RWPE1 (cell line): ENCODE measurements around the gene SERBP1.
"Not testable (repeated sequence)": the region's sequence is repeated elsewhere in the genome, so short reads cannot be mapped to it uniquely, and the experiment has no call there.

ENCODE experiments used
- CTCF ChIA-PET: fragments of 350-600 bp; sonication (Branson Sonifier 250); formaldehyde crosslinking; extraction: SDS; loops from one replicate; lab custom pipeline; 2021; lab: Yijun Ruan, JAX
- POLR2A ChIA-PET: fragments of 400-600 bp; formaldehyde crosslinking; extraction: SDS; loops from one replicate; lab custom pipeline; 2020; ENCODE audit warnings: antibody characterized with exemption; ENCODE audit not compliant: low non-redundant PET; lab: Yijun Ruan, JAX
- DNase-seq: peaks from one replicate; pipeline ENCODE4 v3.0.0; 2012; ENCODE audit warnings: low spot score
- H3K27ac ChIP-seq: fragments of 450-650 bp; 2 replicates; pipeline ENCODE4 v1.5.1; 2017
- TF ChIP-seq, protein P1 (sequence below): fragments of 450-650 bp; conservative IDR thresholded peaks from 2 replicates; pipeline ENCODE4 v1.5.1; 2017; ENCODE audit warnings: low read depth, mild to moderate bottlenecking

Gene SERBP1

DNA sequence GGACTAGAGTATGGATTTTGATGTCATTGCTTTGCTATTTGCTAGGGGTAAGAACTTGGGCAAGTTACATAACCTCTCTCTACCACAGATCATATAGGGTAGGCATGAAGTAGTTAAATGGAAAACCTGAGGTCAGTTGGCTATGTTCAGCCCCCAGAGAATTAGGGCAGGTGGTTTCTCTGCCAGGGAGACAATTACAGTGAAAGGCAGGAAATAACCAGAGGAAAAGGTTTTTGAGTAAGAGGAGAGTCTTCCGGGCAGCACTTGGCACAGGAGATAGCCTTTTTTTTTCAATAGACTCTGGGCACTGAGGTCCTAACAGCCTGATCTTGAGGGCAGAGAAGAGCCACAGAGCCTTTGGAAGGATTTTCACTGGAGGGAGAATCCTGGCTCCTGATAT, 16.7 kb upstream of the SERBP1 start:
- TF ChIP-seq, protein P1, sequence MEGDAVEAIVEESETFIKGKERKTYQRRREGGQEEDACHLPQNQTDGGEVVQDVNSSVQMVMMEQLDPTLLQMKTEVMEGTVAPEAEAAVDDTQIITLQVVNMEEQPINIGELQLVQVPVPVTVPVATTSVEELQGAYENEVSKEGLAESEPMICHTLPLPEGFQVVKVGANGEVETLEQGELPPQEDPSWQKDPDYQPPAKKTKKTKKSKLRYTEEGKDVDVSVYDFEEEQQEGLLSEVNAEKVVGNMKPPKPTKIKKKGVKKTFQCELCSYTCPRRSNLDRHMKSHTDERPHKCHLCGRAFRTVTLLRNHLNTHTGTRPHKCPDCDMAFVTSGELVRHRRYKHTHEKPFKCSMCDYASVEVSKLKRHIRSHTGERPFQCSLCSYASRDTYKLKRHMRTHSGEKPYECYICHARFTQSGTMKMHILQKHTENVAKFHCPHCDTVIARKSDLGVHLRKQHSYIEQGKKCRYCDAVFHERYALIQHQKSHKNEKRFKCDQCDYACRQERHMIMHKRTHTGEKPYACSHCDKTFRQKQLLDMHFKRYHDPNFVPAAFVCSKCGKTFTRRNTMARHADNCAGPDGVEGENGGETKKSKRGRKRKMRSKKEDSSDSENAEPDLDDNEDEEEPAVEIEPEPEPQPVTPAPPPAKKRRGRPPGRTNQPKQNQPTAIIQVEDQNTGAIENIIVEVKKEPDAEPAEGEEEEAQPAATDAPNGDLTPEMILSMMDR: no peak
- ChIA-PET POLR2A (no interaction called here), CTCF (no interaction called here)
- DNase-seq: no peak
- no peak overlapping the region for H3K27ac ChIP-seq

DNA sequence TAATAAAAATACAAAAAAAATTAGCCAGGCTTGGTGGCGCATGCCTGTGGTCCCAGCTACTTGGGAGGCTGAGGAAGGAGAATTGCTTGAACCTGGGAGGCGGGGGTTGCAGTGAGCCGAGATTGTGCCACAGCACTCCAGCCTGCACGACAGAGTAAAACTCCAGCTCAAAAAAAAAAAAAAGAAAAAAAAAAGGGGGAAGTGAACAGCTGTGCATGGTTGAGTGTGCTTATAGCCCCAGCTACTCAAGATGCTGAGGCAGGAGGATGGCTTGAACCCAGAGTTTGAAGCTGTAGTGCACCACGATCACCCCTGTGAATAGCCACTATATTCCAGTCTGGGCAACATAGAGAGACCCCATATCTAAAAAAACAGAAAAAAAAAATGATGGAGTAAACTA, 15.8 kb upstream of the SERBP1 start:
- CTCF ChIA-PET, H3K27ac ChIP-seq, POLR2A ChIA-PET, DNase-seq: not testable (repeated sequence)

DNA sequence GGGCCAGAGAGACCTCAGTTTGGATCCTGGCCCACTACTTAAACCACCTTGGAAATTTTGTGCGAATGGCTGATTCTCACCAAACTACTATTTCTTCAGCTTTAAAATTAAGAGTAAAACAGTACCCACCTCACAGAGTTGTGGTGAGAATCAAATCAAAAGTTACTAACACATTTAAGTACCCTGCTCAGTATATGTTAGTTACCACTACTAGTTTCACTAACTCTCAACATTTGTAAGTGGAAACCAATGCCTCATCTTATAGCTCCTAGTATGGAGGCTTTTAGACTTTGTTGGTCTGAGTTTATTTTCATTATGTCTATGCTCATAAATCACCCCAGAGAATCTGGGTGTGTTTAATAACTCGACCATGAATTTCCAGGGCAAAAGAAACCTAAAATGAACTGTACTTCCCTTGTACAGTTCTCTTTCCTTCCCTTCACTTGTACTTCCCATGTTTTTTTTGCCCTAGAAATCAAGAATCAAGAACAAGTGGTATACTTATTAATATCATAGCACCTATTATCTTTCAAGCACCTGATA, 11.6 kb upstream of the SERBP1 start:
- POLR2A ChIA-PET: no interaction called here
- no peak overlapping the region for H3K27ac ChIP-seq
- CTCF ChIA-PET: interaction anchor here (0.6 to 0.7 kb wide), 2 partner anchors 22 to 243 kb away, joined by 3 read pairs; no protein-coding TSS in a partner anchor
- TF ChIP-seq, protein P1: no peak
- no peak for DNase-seq

DNA sequence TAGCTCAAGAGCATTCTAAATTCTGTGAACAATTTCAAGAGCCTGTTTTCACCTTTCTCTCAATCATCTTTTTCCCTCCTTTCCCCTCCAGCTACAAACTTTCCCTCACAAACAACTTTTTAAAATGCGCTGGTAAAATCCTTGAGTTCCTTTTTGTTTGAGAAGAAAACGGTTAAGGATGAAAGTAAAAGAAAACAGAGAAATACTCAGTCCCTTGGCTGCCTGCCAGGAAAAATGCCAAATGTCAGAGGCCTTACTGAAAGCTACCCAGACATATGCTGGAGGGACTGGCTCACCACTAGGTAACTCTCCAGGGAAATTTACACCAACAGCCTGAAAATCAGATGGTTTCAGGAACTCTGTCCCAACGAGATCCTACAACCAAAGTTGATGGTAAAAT, 11.0 kb upstream of the SERBP1 start:
- TF ChIP-seq, protein P1: no peak
- no peak overlapping the region for H3K27ac ChIP-seq
- DNase-seq: no peak
- CTCF ChIA-PET: interaction anchor here (0.6 to 0.7 kb wide), 2 partner anchors 23 to 133 kb away, joined by 3 read pairs; partner anchors contain the start of gene IL12RB2
- POLR2A ChIA-PET: no interaction called here

DNA sequence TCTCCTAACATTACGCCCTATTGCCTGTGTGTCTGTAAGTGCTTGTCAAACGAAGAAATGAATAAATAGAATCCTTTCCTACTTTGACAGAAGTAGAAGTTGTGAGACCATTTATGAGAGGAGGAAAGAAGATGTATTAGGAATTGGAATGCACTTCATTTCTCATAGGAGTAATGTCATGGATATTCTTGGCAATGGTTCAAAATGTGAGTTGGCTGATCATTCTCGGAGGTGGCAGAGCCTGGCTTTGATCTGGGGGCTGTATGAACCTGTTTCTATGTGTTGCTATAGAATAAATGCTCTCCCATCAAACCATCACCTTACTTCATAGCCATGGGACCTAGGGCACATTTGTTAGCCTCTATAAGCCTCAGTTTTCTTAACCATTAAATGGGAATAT, 10.1 kb upstream of the SERBP1 start:
- no peak overlapping the region for H3K27ac ChIP-seq
- DNase-seq: no peak
- TF ChIP-seq, protein P1: no peak
- ChIA-PET CTCF (no interaction called here), POLR2A (no interaction called here)

DNA sequence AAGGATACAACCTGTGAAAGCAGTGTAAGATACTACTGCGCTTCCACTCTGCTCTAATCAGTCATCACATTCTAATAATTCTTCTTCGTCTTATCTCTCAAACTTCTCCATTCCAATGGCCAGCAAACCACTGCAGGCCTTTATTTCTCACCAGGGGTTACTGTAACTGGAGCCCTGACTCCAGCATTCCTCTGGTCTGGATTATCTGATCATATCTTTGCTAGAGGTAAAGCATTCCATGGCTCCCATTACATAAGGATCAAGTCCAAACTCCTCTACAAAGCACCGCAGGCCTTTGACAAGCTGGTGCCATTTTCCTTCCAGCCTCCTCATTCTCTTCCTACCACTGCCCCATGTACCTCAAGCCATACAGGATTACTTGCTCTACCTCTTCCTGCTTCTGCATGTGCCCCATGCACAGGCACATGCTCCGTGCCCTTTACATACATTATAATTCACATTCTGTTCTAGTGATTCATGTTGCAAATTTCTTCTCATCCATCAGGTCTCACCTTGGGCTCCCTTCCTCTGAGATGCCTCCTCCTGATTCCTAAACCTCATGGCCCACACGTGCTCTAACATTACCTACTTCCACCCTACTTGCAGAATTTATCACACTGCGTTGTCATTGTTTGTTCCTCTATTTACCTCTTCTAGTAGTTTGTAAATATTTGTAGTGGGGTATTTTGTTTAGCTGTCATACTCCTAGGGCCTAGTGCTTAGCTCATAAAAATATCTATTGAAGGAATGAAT, 9.3 kb upstream of the SERBP1 start:
- DNase-seq: no peak
- H3K27ac ChIP-seq: no peak overlapping the region
- ChIA-PET POLR2A (no interaction called here), CTCF (no interaction called here)
- TF ChIP-seq, protein P1: no peak

DNA sequence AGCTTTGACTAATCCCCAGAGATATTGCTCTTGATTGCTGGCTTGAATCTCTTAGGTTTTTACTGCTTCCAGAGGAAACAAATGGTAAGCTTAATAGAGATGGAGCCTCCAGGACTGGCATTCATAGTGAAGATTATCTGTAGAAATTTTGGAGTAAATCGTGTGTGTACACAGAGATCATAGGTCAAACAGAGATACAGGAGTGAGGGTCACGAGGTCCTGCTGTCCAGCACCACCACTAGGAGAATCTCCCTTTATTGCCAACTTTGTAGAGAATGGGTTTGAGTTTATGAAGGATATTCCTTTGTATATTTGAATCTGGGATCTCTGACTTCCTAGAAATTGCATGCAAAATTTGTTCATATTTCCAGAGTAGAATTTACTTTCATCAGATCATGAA, 7.8 kb upstream of the SERBP1 start:
- DNase-seq: no peak
- TF ChIP-seq, protein P1: no peak
- H3K27ac ChIP-seq: no peak overlapping the region
- ChIA-PET CTCF (no interaction called here), POLR2A (no interaction called here)
